K562 (cell line): ENCODE data around the gene LHPP. TPM values are rescaled to one million over a fixed set of nuclear protein-coding genes. Genes with fewer than 3 reads are reported as not detected.

Experiments
- ATAC-seq: fragments of 200-7000 bp; cut with Tn5 transposase; 3 replicates; pipeline ENCODE4 v1.9.1; 2020; ENCODE audit warnings: moderate library complexity
- BruUV-seq: library from RNA; stranded (reverse); fragments of 400-500 nt; replicated peaks from 2 replicates; lab custom pipeline; 2021; lab: Mats Ljungman, UMichigan
- CTCF ChIA-PET: fragments of 300-600 bp; formaldehyde crosslinking; extraction: SDS; loops from one replicate; lab custom pipeline; 2021; ENCODE audit warnings: low intra/inter-chr PET ratio; lab: Yijun Ruan, JAX
- POLR2A ChIA-PET: fragments of 300-600, 350-650 bp; sonication (Branson Sonifier 250); formaldehyde crosslinking; extraction: SDS; loops from one replicate; lab custom pipeline; 2021; ENCODE audit warnings: antibody characterized with exemption, inconsistent platforms; lab: Yijun Ruan, JAX
- DNase-seq, 4 experiments: peaks; one replicate each; pipeline versions ENCODE4 v3.0.0 to v3.0.0-alpha.2; 2011 to 2018; ENCODE audit warnings: low spot score in 3 of 4, mixed read lengths in 3 of 4; ENCODE audit errors: extremely low read depth in 1 of 4
- FAIRE-seq: peaks from 2 replicates; lab custom pipeline; 2011; peaks lifted over from hg19 to GRCh38; lab: Jason Lieb, UNC
- H2AFZ ChIP-seq: 2 replicates; pipeline ENCODE4 v1.6.0; 2011; ENCODE audit warnings: low read depth, low read length, control low read depth, inconsistent platforms
- H3K27ac ChIP-seq: fragments of 200-600 bp; 3 replicates; pipeline ENCODE4 v1.8.0; 2011; ENCODE audit warnings: low read depth, mild to moderate bottlenecking, control low read depth, inconsistent platforms, low read length, moderate library complexity, mixed read lengths; ENCODE audit errors: extremely low read depth
- H3K27me3 ChIP-seq, 2 experiments: fragments of 300-600 bp in 1 of 2; 2 replicates in 1 of 2; 3 replicates in 1 of 2; pipeline versions ENCODE4 v1.6.0 to v1.8.0; 2011; ENCODE audit warnings: inconsistent platforms in 2 of 2, low read length in 2 of 2, mild to moderate bottlenecking in 1 of 2, mixed read lengths in 1 of 2, moderate library complexity in 1 of 2; ENCODE audit not compliant: control insufficient read depth in 2 of 2, insufficient read depth in 2 of 2
- H3K36me3 ChIP-seq: fragments of 300-600 bp; 3 replicates; pipeline ENCODE4 v1.8.0; 2011; ENCODE audit warnings: mild to moderate bottlenecking, low read length, inconsistent platforms; ENCODE audit not compliant: control insufficient read depth, insufficient read depth
- H3K4me1 ChIP-seq, 2 experiments: fragments of 200-600 bp in 1 of 2; replicated peaks in 1 of 2; 2 replicates in 1 of 2; 3 replicates in 1 of 2; pipeline versions ENCODE4 v1.5.1 to v1.8.0; 2011; ENCODE audit warnings: inconsistent platforms in 2 of 2, low read length in 2 of 2, mild to moderate bottlenecking in 1 of 2, mixed read lengths in 1 of 2, moderate library complexity in 1 of 2; ENCODE audit not compliant: control insufficient read depth in 2 of 2, insufficient read depth in 2 of 2
- H3K4me2 ChIP-seq: 2 replicates; pipeline ENCODE4 v1.6.1; 2011; ENCODE audit warnings: low read length, control low read depth, inconsistent platforms, mixed read lengths; ENCODE audit not compliant: insufficient read depth
- H3K4me3 ChIP-seq: fragments of 200-600 bp; sonication (generic), shearing (Covaris generic); 2 replicates; pipeline ENCODE4 v1.5.1; 2016; ENCODE audit warnings: control low read depth, inconsistent platforms
- H3K79me2 ChIP-seq: fragments of 200-600 bp; 3 replicates; pipeline ENCODE4 v1.8.0; 2011; ENCODE audit warnings: low read length, inconsistent platforms; ENCODE audit not compliant: control insufficient read depth, insufficient read depth
- H3K9ac ChIP-seq, 2 experiments: 2 replicates each; pipeline versions ENCODE4 v1.6.0 to v1.6.1; 2011; ENCODE audit warnings: low read depth in 2 of 2, low read length in 2 of 2, control low read depth in 1 of 2, inconsistent platforms in 1 of 2, mild to moderate bottlenecking in 1 of 2, mixed read lengths in 1 of 2; ENCODE audit not compliant: insufficient read depth in 1 of 2
- H3K9me1 ChIP-seq: one replicate; pipeline ENCODE4 v1.6.0; 2011; ENCODE audit warnings: inconsistent platforms, mild to moderate bottlenecking, low read length, moderate library complexity; ENCODE audit not compliant: control insufficient read depth, insufficient read depth
- H3K9me3 ChIP-seq: replicated peaks from 2 replicates; pipeline ENCODE4 v1.5.1; 2011; ENCODE audit warnings: low read depth, low read length, inconsistent platforms; ENCODE audit not compliant: control insufficient read depth, insufficient read depth
- H4K20me1 ChIP-seq: replicated peaks from 2 replicates; pipeline ENCODE4 v1.6.1; 2011; ENCODE audit warnings: low read length, inconsistent platforms, mixed read lengths; ENCODE audit not compliant: control insufficient read depth, insufficient read depth
- CREBBP ChIP-seq: IDR thresholded peaks from one replicate; pipeline ENCODE4 v1.6.1; 2012; ENCODE audit warnings: low read depth, mild to moderate bottlenecking, control low read depth, inconsistent platforms, low read length
- E2F6 ChIP-seq, 2 experiments: IDR thresholded peaks; 2 replicates each; pipeline ENCODE4 v1.6.1; 2011; ENCODE audit warnings: borderline replicate concordance in 1 of 2, control low read depth in 1 of 2, low read depth in 1 of 2, low read length in 1 of 2, mild to moderate bottlenecking in 1 of 2, mixed read lengths in 1 of 2, moderate library complexity in 1 of 2; ENCODE audit not compliant: insufficient read depth in 1 of 2, insufficient read length in 1 of 2, poor library complexity in 1 of 2, severe bottlenecking in 1 of 2; ENCODE audit errors: extremely low read depth in 1 of 2
- ERF ChIP-seq: fragments of 450-650 bp; formaldehyde crosslinking; IDR thresholded peaks from 2 replicates; pipeline ENCODE4 v1.4.0; 2020; ENCODE audit warnings: mild to moderate bottlenecking, mixed read lengths
- ETV6 ChIP-seq, 3 experiments: fragments of 150-350 bp in 1 of 3; sonication (generic) in 1 of 3; formaldehyde crosslinking in 1 of 3; IDR thresholded peaks; 2 replicates each; pipeline versions ENCODE4 v1.6.1 to v1.8.0; 2014 to 2022; ENCODE audit warnings: borderline replicate concordance in 2 of 3, low read depth in 2 of 3, antibody characterized with exemption in 1 of 3, low read length in 1 of 3, mild to moderate bottlenecking in 1 of 3, missing genetic modification reagents in 1 of 3
- HMG20B ChIP-seq: fragments of 250-450 bp; sonication (Bioruptor Pico); IDR thresholded peaks from 2 replicates; pipeline ENCODE4 v1.5.0; 2021; ENCODE audit warnings: mild to moderate bottlenecking
- KDM4B ChIP-seq, 2 experiments: fragments of 450-650 bp in 1 of 2; sonication (generic) in 1 of 2; IDR thresholded peaks; 2 replicates each; pipeline ENCODE4 v1.6.1; 2016 to 2017; ENCODE audit warnings: borderline replicate concordance in 2 of 2, antibody characterized with exemption in 1 of 2, low read depth in 1 of 2, mild to moderate bottlenecking in 1 of 2
- MAFG ChIP-seq: fragments of 450-650 bp; conservative IDR thresholded peaks from 2 replicates; pipeline ENCODE4 v1.6.1; 2016; ENCODE audit warnings: missing genetic modification characterization, missing compliant biosample characterization
- PTTG1 ChIP-seq: fragments of 450-650 bp; IDR thresholded peaks from 2 replicates; pipeline ENCODE4 v1.6.1; 2016; ENCODE audit warnings: low read depth, mild to moderate bottlenecking, missing genetic modification characterization, missing compliant biosample characterization
- RREB1 ChIP-seq: fragments of 250-450 bp; sonication (Bioruptor Pico); IDR thresholded peaks from 2 replicates; pipeline ENCODE4 v1.4.0; 2020
- TOE1 ChIP-seq, 2 experiments: fragments of 450-650 bp in 1 of 2; sonication (generic) in 1 of 2; formaldehyde crosslinking in 1 of 2; IDR thresholded peaks; 2 replicates each; pipeline versions ENCODE4 v1.7.1 to v1.8.0; 2016 to 2022; ENCODE audit warnings: borderline replicate concordance in 2 of 2, mild to moderate bottlenecking in 2 of 2, antibody characterized with exemption in 1 of 2, inconsistent platforms in 1 of 2, low read depth in 1 of 2, missing genetic modification reagents in 1 of 2, moderate library complexity in 1 of 2
- ZNF444 ChIP-seq: fragments of 250-450 bp; sonication (Bioruptor Pico); IDR thresholded peaks from 2 replicates; pipeline ENCODE4 v1.4.0; 2020; ENCODE audit warnings: mild to moderate bottlenecking, moderate library complexity
- WGBS: fragments of 100-300 bp; shearing (Covaris generic); methylation state at CpG from one replicate; pipeline ENCODE4 v1.1.6; 2016; ENCODE audit warnings: low coverage, mixed read lengths; ENCODE audit not compliant: insufficient coverage; ENCODE audit errors: missing lambda C conversion rate; 5-methylcytosine and 5-hydroxymethylcytosine counted together
- in situ Hi-C: fragments of 300-500 bp; cut with MboI; formaldehyde crosslinking; loops from 4 replicates; pipeline ENCODE4 v1.15.0; 2018; ENCODE audit warnings: inconsistent platforms, mixed read lengths
- intact Hi-C: fragments of 100-400 bp; cut with micrococcal nuclease; formaldehyde crosslinking; loops from 2 replicates; pipeline ENCODE4 v1.14.2; 2022
- polyA plus RNA-seq, 8 experiments: library from polyadenylated mRNA; depleted of rRNA in 4 of 8; stranded (reverse) in 5 of 8; unstranded in 3 of 8; fragments of >200 nt; fragmentation: Nextera tagmentation in 2 of 8; fragmentation: Illumina TruSeq in 1 of 8; extraction: Ambion mirVana in 2 of 8; extraction: Trizol in 1 of 8; gene quantifications; 2 replicates each; pipeline versions ENCODE4 v1.2.1 to v1.2.3, GENCODE V29; 2011 to 2014; ENCODE audit warnings: inconsistent platforms in 1 of 8, missing spikeins in 1 of 8
- total RNA-seq, 7 experiments: library from RNA; depleted of rRNA in 6 of 7; stranded (reverse); fragments of >200 nt in 6 of 7; fragmentation: Illumina TruSeq in 2 of 7; extraction: Trizol in 2 of 7; gene quantifications; 2 replicates each; pipeline versions ENCODE4 v1.2.1 to v1.2.3, GENCODE V29; 2011 to 2021; ENCODE audit warnings: low replicate concordance in 1 of 7

LHPP gene
- total and polyA plus RNA-seq, 9 of the 15 experiments (the other 6 are each of a cell fraction or from before 2014, with no cell fraction given): 0.34 to 7.4 (median 3.0) TPM

- intact Hi-C loops: no loop called here
- no peak overlapping the region for H3K4me2 ChIP-seq
- H3K9me3 ChIP-seq: no peaks in the 10 kb centered on the region
- in situ Hi-C loops: no loop called here
- DNase-seq: no peak
- CTCF ChIA-PET: no interaction called here
- POLR2A ChIA-PET: no interaction called here
- H2AFZ ChIP-seq: 0 out of 2 replicates have a peak overlapping the region, but pooled peaks have one; percentile 8
- peaks cover 6 to 24% of the 10 kb centered on the region in 2 experiments; a peak in 4 of 5 replicates for H3K4me1 ChIP-seq
- no peaks in the 10 kb centered on the region for H3K27me3 ChIP-seq
- H3K79me2 ChIP-seq: no peaks in the 10 kb centered on the region
- WGBS: 55% methylated on average over 6 of the region's 6 CpGs
- H3K9ac ChIP-seq: no peak overlapping the region
- no peak overlapping the region for H3K4me3 ChIP-seq
- H3K9me1 ChIP-seq: no peaks in the 10 kb centered on the region
- H4K20me1 ChIP-seq: no peaks in the 10 kb centered on the region
- ATAC-seq: no peak
- no peak for FAIRE-seq
- no peak overlapping the region for H3K27ac ChIP-seq
- H3K36me3 ChIP-seq: no peaks in the 10 kb centered on the region
- BruUV-seq: no TSS peak
- no peak for TF ChIP-seq PTTG1 (tag)
- no peak for TF ChIP-seq MAFG
- no peak for TF ChIP-seq KDM4B (IDR thresholded peaks at IDR 0.05; ENCODE audit: borderline replicate concordance in 2 of 2, low read depth in 1 of 2)
- TF ChIP-seq E2F6 (IDR thresholded peaks at IDR 0.05; ENCODE audit: borderline replicate concordance in 1 of 2, extremely low read depth in 1 of 2, insufficient read depth in 1 of 2, insufficient read length in 1 of 2, low read depth in 1 of 2, low read length in 1 of 2, poor library complexity in 1 of 2, severe bottlenecking in 1 of 2): no peak
- TF ChIP-seq HMG20B (CRISPR knock-in tag): no peak
- no peak for TF ChIP-seq TOE1 (IDR thresholded peaks at IDR 0.05; ENCODE audit: borderline replicate concordance)
- no peak for TF ChIP-seq TOE1 (CRISPR knock-in tag; IDR thresholded peaks at IDR 0.05; ENCODE audit: borderline replicate concordance, low read depth)
- no peak for TF ChIP-seq RREB1
- TF ChIP-seq ZNF444 (CRISPR knock-in tag): no peak
- TF ChIP-seq ETV6 (IDR thresholded peaks at IDR 0.05; ENCODE audit: borderline replicate concordance in 1 of 2, low read depth in 2 of 2, low read length in 1 of 2): no peak
- no peak for TF ChIP-seq ETV6 (CRISPR knock-in tag; IDR thresholded peaks at IDR 0.05; ENCODE audit: borderline replicate concordance)
- TF ChIP-seq ERF (CRISPR knock-in tag): no peak
- TF ChIP-seq CREBBP: no peak
Observed at GRCh38 chr10:124481717-124482116, 20.1 kb downstream of the LHPP start.
